ENCODE measurements around the gene NEMF.

- TF ChIP-seq CTCF (IDR thresholded peaks at IDR 0.05) (no peak), POLR2A (IDR thresholded peaks at IDR 0.05) (no peak)
Measured at GRCh38 chr14:49875640-49876198, 23.1 kb upstream of the NEMF start.

Measured in testis (tissue), 2 donors.